GOT3 (cell line): ENCODE measurements around the gene CDC20.
A peak's percentile ranks its signal among the peaks of the same experiment; 100 is the strongest.

Experiments
- DNase-seq: peaks from one replicate; lab custom pipeline; 2025; ENCODE audit warnings: mixed read lengths; lab: John Stamatoyannopoulos, UW

Gene CDC20

GRCh38 chr1:43329995-43330751, 28.6 kb upstream of the CDC20 start:
- peak; percentile 51 for DNase-seq

GRCh38 chr1:43331688-43332087, 27.1 kb upstream of the CDC20 start:
- no peak for DNase-seq

GRCh38 chr1:43334453-43335205, 24.2 kb upstream of the CDC20 start:
- DNase-seq = no peak

- no peak for DNase-seq
These were observed 21.2 kb upstream of the CDC20 start, which contains the start of gene MPL for GRCh38 chr1:43337588-43337987. Gene MPL (plus strand): TSS chr1:43337818. CDS start chr1:43337849, 31 bp downstream.

GRCh38 chr1:43338001-43338400, 20.8 kb upstream of the CDC20 start:
- DNase-seq = no peak

- DNase-seq = no peak
These were observed 19.1 kb upstream of the CDC20 start for GRCh38 chr1:43339584-43340232.

- DNase-seq = no peak
These were observed 18.2 kb upstream of the CDC20 start for GRCh38 chr1:43340559-43340958.

GRCh38 chr1:43344267-43344850, 14.4 kb upstream of the CDC20 start:
- DNase-seq = no peak

- DNase-seq = no peak
These were observed 13.7 kb upstream of the CDC20 start for GRCh38 chr1:43345120-43345519.

- DNase-seq = no peak
These were observed 12.1 kb upstream of the CDC20 start for GRCh38 chr1:43346636-43347035.

GRCh38 chr1:43348343-43348808, 10.4 kb upstream of the CDC20 start:
- DNase-seq = no peak

GRCh38 chr1:43348809-43349593, 9.8 kb upstream of the CDC20 start:
- no peak for DNase-seq

- DNase-seq = no peak
These were observed 9.0 kb upstream of the CDC20 start for GRCh38 chr1:43349594-43350306.

GRCh38 chr1:43350976-43351375, 7.8 kb upstream of the CDC20 start:
- DNase-seq = no peak

GRCh38 chr1:43351421-43352350, 7.1 kb upstream of the CDC20 start:
- DNase-seq = no peak

GRCh38 chr1:43352351-43352705, 6.5 kb upstream of the CDC20 start:
- DNase-seq = no peak

- no peak for DNase-seq
These were observed 5.9 kb upstream of the CDC20 start for GRCh38 chr1:43352881-43353280.

- DNase-seq = no peak
These were observed 4.3 kb upstream of the CDC20 start for GRCh38 chr1:43354471-43354870.

GRCh38 chr1:43354936-43355335, 3.8 kb upstream of the CDC20 start:
- no peak for DNase-seq

- DNase-seq = no peak
These were observed 1.5 kb upstream of the CDC20 start for GRCh38 chr1:43357251-43357650.
